AG04450 (cell line): Measurements from ENCODE around the gene HARS1. TPM values are rescaled to one million over a fixed set of nuclear protein-coding genes. Genes with fewer than 3 reads are reported as not detected.
A peak's percentile ranks its signal among the peaks of the same experiment; 100 is the strongest.
"Not testable (repeated sequence)": the region's sequence is repeated elsewhere in the genome, so short reads cannot be mapped to it uniquely, and the experiment has no call there.

ENCODE experiments used
- CTCF ChIA-PET: fragments of 300-600, 350-600 bp; formaldehyde crosslinking; extraction: SDS; loops from one replicate; lab custom pipeline; 2022; ENCODE audit warnings: antibody characterized with exemption, inconsistent platforms; lab: Charles Lee
- POLR2A ChIA-PET: fragments of 350-600 bp; formaldehyde crosslinking; extraction: SDS; loops from one replicate; lab custom pipeline; 2021; ENCODE audit warnings: antibody characterized with exemption, inconsistent platforms; lab: Yijun Ruan, JAX
- DNase-seq: peaks from one replicate; pipeline ENCODE4 v3.0.0-alpha.2; 2011; ENCODE audit warnings: low read depth, low spot score
- H3K27ac ChIP-seq: one replicate; pipeline ENCODE4 v1.5.1; 2012; ENCODE audit warnings: low read depth, low read length, control low read depth
- H3K27me3 ChIP-seq: one replicate; pipeline ENCODE4 v1.6.0; 2012; ENCODE audit warnings: low read length; ENCODE audit not compliant: control insufficient read depth, insufficient read depth
- H3K4me3 ChIP-seq: 2 replicates; pipeline ENCODE4 v1.5.1; 2011; ENCODE audit warnings: mild to moderate bottlenecking, low read depth, low read length, control low read depth
- H3K9me3 ChIP-seq: 2 replicates; pipeline ENCODE4 v1.5.1; 2012; ENCODE audit warnings: low read length; ENCODE audit not compliant: control insufficient read depth, insufficient read depth
- polyA plus RNA-seq: library from polyadenylated mRNA; depleted of rRNA; stranded (reverse); fragments of >200 nt; gene quantifications from 2 replicates; pipeline ENCODE4 v1.2.3, GENCODE V29; 2011
- TF ChIP-seq, protein P1 (sequence below): IDR thresholded peaks from 2 replicates; pipeline ENCODE4 v1.5.1; 2011; ENCODE audit warnings: low read depth, low read length, control low read depth, inconsistent platforms

HARS1 gene
- polyA plus RNA-seq, 1 experiment: 98.8 TPM

DNA sequence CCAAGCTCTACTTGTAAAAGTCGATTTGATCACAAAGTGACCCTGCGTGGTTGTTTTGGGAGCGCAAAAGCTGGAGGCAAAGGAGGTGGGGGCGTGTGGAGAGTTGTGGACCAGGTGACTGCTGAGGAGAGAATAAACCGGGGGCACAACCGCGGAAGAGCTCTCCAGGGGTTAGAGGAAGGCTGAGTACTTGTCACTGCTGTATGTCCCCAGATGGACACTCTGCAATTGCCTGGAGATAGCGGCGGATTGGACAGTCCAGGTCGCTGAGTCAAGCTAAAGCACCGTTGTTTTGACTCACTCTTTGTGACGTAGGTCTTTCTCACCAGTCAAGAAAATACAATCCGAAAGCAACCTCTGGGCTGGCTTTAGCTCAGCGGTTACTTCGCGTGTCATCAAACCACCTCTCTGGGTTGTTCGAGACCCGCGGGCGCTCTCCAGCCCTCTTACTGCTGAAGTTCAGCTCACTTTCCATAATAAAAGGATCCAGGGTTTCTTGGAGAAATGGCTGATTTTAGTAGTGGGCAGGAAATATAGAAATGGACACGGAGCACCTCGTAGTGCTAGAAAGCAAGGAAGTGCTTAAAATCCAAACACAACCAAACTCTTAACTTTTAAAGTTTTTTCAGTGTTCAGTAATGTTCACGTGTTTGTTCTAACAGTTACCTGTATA is 34.8 kb upstream of the HARS1 start:
- ChIA-PET POLR2A (interaction anchor here (0.6 to 1.1 kb wide), 2 partner anchors 15 to 185 kb away, joined by 3 to 5 read pairs; no protein-coding TSS in a partner anchor), CTCF (interaction anchor here (0.9 kb wide), 1 partner anchor 353 kb away, joined by 3 read pairs; no protein-coding TSS in a partner anchor)
- Histone ChIP-seq H3K4me3 (peak overlapping the region; percentile 65), H3K9me3 (no peaks in the 10 kb centered on the region), H3K27ac (peak overlapping the region; percentile 39), H3K27me3 (no peaks in the 10 kb centered on the region)
- TF ChIP-seq, protein P1, sequence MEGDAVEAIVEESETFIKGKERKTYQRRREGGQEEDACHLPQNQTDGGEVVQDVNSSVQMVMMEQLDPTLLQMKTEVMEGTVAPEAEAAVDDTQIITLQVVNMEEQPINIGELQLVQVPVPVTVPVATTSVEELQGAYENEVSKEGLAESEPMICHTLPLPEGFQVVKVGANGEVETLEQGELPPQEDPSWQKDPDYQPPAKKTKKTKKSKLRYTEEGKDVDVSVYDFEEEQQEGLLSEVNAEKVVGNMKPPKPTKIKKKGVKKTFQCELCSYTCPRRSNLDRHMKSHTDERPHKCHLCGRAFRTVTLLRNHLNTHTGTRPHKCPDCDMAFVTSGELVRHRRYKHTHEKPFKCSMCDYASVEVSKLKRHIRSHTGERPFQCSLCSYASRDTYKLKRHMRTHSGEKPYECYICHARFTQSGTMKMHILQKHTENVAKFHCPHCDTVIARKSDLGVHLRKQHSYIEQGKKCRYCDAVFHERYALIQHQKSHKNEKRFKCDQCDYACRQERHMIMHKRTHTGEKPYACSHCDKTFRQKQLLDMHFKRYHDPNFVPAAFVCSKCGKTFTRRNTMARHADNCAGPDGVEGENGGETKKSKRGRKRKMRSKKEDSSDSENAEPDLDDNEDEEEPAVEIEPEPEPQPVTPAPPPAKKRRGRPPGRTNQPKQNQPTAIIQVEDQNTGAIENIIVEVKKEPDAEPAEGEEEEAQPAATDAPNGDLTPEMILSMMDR: no peak
- DNase-seq: peak; percentile 82

GRCh38 chr5:140721395-140721794 is 30.2 kb upstream of the HARS1 start:
- POLR2A ChIA-PET, H3K9me3 ChIP-seq, H3K27me3 ChIP-seq, DNase-seq, H3K27ac ChIP-seq, H3K4me3 ChIP-seq: not testable (repeated sequence)
- CTCF ChIA-PET: interaction anchor here (0.6 to 1.3 kb wide), 3 partner anchors 10 to 477 kb away, joined by 3 to 7 read pairs (median 4); no protein-coding TSS in a partner anchor

DNA sequence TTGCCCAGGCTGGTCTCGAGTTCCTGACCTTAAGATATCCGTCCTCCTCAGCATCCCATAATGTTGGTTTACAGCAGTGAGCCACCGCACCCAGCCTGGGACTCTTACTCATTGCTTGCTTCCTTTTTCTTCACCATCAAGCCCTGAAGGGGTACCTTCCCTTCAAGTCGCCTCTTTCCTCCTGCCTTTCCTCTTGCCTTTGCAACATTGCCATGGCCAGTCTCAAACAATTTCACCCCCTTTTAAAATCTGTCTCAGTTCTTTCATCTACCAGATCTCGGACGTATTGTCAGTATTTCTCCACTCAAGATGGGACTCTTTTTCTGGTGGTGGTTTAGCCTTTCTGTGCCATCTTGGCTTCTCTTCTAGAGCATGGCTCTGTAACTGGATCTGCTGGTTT is 29.6 kb upstream of the HARS1 start:
- H3K4me3 ChIP-seq, POLR2A ChIA-PET, H3K27ac ChIP-seq, DNase-seq, H3K27me3 ChIP-seq, H3K9me3 ChIP-seq: not testable (repeated sequence)
- CTCF ChIA-PET: interaction anchor here (0.7 to 2.7 kb wide), 4 partner anchors 131 to 491 kb away, joined by 3 to 24 read pairs (median 3); no protein-coding TSS in a partner anchor

GRCh38 chr5:140718266-140718592 is 27.1 kb upstream of the HARS1 start:
- no peaks in the 10 kb centered on the region; the same call in 1 of the 2 replicates for H3K9me3 ChIP-seq
- TF ChIP-seq, protein P1: no peak
- ChIA-PET CTCF (interaction anchor here (0.6 to 2.7 kb wide), 10 partner anchors 17 to 846 kb away, joined by 3 to 24 read pairs (median 3); no protein-coding TSS in a partner anchor), POLR2A (interaction anchor here (0.6 to 1.0 kb wide), 5 partner anchors 8 to 161 kb away, joined by 3 to 15 read pairs (median 3); partner anchors contain the start of genes IK, NDUFA2, SRA1 and ZMAT2)
- no peak overlapping the region for H3K4me3 ChIP-seq
- H3K27ac ChIP-seq: peak overlapping the region; percentile 11
- no peaks in the 10 kb centered on the region for H3K27me3 ChIP-seq
- DNase-seq: no peak

DNA sequence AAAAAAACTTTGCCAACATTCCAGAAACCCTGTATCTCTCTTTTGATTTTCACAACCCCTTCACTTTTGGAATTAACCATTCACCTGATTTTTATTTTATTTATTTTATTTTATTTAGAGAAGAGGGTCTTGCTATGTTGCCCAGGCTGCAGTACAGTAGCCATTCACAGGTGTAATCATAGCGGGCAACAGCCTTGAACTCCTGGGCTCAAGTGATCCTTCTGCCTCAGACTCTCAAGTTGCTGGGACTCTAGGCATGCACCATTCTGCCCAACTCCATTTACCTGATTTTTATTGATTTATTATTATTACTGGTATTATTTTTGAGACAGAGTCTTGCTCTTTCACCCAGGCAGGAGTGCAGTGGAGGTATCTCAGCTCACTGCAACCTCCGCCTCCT is 25.1 kb upstream of the HARS1 start:
- POLR2A ChIA-PET, DNase-seq, H3K27ac ChIP-seq, H3K9me3 ChIP-seq, H3K4me3 ChIP-seq, H3K27me3 ChIP-seq: not testable (repeated sequence)
- CTCF ChIA-PET: interaction anchor here (1.4 kb wide), 1 partner anchor 604 kb away, joined by 4 read pairs; the partner anchor contains the start of gene TAF7

- Histone ChIP-seq H3K27ac (no peak overlapping the region), H3K4me3 (no peak overlapping the region), H3K9me3 (no peaks in the 10 kb centered on the region), H3K27me3 (no peaks in the 10 kb centered on the region)
- TF ChIP-seq, protein P1: no peak
- no peak for DNase-seq
- ChIA-PET POLR2A (no interaction called here), CTCF (interaction anchor here (0.6 kb wide), 1 partner anchor 854 kb away, joined by 3 read pairs; no protein-coding TSS in a partner anchor)
These were observed 22.5 kb upstream of the HARS1 start for GRCh38 chr5:140713562-140714094.
